RWPE2 (cell line): ENCODE measurements around the gene CD38.

Source experiments
- ATAC-seq: fragments of 200-7000 bp; cut with Tn5 transposase; 3 replicates; pipeline ENCODE4 v1.9.1; 2021; ENCODE audit warnings: low read depth
- DNase-seq: peaks from one replicate; pipeline ENCODE4 v3.0.0-alpha.2; 2020; ENCODE audit warnings: low spot score
- H3K27ac ChIP-seq: fragments of 450-650 bp; 2 replicates; pipeline ENCODE4 v1.5.1; 2017; ENCODE audit warnings: mild to moderate bottlenecking; ENCODE audit not compliant: poor library complexity, severe bottlenecking
- H3K27me3 ChIP-seq: fragments of 250-450 bp; sonication (Bioruptor Pico); 2 replicates; pipeline ENCODE4 v1.5.1; 2021; ENCODE audit warnings: mild to moderate bottlenecking, moderate library complexity; ENCODE audit not compliant: insufficient read depth, poor library complexity, severe bottlenecking
- H3K36me3 ChIP-seq: fragments of 250-450 bp; sonication (Bioruptor Pico); 2 replicates; pipeline ENCODE4 v1.5.1; 2020; ENCODE audit warnings: low read depth, mild to moderate bottlenecking, moderate library complexity
- H3K4me1 ChIP-seq: fragments of 250-450 bp; sonication (Bioruptor Pico); 2 replicates; pipeline ENCODE4 v1.5.1; 2021; ENCODE audit warnings: mild to moderate bottlenecking, moderate library complexity; ENCODE audit not compliant: insufficient read depth, poor library complexity, severe bottlenecking
- H3K4me3 ChIP-seq: fragments of 250-450 bp; sonication (Bioruptor Pico); 2 replicates; pipeline ENCODE4 v1.5.1; 2021; ENCODE audit warnings: mild to moderate bottlenecking, moderate library complexity; ENCODE audit not compliant: severe bottlenecking
- H3K9me3 ChIP-seq: fragments of 250-450 bp; sonication (Bioruptor Pico); 2 replicates; pipeline ENCODE4 v1.5.1; 2021; ENCODE audit warnings: mild to moderate bottlenecking, moderate library complexity; ENCODE audit not compliant: severe bottlenecking
- TF ChIP-seq, protein P1 (sequence below): fragments of 450-650 bp; IDR thresholded peaks from one replicate; pipeline ENCODE4 v1.5.1; 2017; ENCODE audit warnings: mild to moderate bottlenecking, moderate library complexity; ENCODE audit not compliant: poor library complexity, severe bottlenecking

Gene CD38

GRCh38 chr4:15737255-15737654 lies 40.9 kb upstream of the CD38 start:
- Histone ChIP-seq H3K27ac (no peak overlapping the region), H3K36me3 (no peaks in the 10 kb centered on the region), H3K9me3 (no peaks in the 10 kb centered on the region), H3K4me3 (no peak overlapping the region), H3K4me1 (no peaks in the 10 kb centered on the region), H3K27me3 (no peaks in the 10 kb centered on the region)
- no peak for ATAC-seq
- DNase-seq = no peak
- TF ChIP-seq, protein P1, sequence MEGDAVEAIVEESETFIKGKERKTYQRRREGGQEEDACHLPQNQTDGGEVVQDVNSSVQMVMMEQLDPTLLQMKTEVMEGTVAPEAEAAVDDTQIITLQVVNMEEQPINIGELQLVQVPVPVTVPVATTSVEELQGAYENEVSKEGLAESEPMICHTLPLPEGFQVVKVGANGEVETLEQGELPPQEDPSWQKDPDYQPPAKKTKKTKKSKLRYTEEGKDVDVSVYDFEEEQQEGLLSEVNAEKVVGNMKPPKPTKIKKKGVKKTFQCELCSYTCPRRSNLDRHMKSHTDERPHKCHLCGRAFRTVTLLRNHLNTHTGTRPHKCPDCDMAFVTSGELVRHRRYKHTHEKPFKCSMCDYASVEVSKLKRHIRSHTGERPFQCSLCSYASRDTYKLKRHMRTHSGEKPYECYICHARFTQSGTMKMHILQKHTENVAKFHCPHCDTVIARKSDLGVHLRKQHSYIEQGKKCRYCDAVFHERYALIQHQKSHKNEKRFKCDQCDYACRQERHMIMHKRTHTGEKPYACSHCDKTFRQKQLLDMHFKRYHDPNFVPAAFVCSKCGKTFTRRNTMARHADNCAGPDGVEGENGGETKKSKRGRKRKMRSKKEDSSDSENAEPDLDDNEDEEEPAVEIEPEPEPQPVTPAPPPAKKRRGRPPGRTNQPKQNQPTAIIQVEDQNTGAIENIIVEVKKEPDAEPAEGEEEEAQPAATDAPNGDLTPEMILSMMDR = no peak

- Histone ChIP-seq H3K27me3 (no peaks in the 10 kb centered on the region), H3K9me3 (peaks cover 2% of the 10 kb centered on the region), H3K27ac (no peak overlapping the region), H3K4me3 (no peak overlapping the region), H3K4me1 (no peaks in the 10 kb centered on the region), H3K36me3 (no peaks in the 10 kb centered on the region)
- DNase-seq (no peak), ATAC-seq (no peak)
- TF ChIP-seq, protein P1 = no peak
Observed at GRCh38 chr4:15738877-15739276, 39.3 kb upstream of the CD38 start.

DNA sequence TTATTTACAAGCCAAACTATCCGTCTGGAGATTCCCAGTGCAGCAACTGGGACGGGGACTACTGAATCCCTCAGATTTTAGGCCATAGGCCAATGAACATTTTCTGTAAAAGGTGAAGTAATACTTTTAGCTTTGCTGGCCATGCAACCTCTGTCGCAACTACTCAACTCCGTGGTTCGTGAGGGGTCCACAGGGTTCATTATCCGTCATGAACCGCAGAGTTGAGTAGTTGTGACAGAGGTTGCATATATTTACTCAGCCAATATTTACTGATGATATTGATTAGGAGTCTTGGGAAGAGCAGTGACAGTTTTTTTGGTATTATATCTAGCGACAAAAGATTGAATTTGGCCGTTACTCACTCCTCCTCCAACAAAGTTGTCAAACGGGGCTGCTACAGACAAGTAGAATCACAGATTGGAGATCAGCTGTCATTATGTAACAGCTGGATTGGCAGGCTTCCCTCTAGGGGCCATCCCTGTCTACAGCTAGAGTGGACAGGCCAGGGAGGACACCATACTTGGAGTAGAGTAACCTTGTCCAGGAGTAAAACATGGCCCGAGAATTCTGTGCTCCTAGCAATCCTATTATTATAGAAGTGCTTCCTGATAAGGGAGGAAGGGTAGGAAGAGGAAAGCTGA lies 37.2 kb upstream of the CD38 start:
- ATAC-seq (no peak), DNase-seq (no peak)
- no peaks in the 10 kb centered on the region for H3K4me1 ChIP-seq
- no peak overlapping the region for H3K27ac ChIP-seq
- no peaks in the 10 kb centered on the region for H3K36me3 ChIP-seq
- H3K27me3 ChIP-seq = no peaks in the 10 kb centered on the region
- H3K9me3 ChIP-seq = peaks cover 2% of the 10 kb centered on the region
- no peak overlapping the region for H3K4me3 ChIP-seq
- TF ChIP-seq, protein P1 = no peak

- TF ChIP-seq, protein P1 = no peak
Observed at GRCh38 chr4:15742083-15742582, 36.0 kb upstream of the CD38 start.

DNA sequence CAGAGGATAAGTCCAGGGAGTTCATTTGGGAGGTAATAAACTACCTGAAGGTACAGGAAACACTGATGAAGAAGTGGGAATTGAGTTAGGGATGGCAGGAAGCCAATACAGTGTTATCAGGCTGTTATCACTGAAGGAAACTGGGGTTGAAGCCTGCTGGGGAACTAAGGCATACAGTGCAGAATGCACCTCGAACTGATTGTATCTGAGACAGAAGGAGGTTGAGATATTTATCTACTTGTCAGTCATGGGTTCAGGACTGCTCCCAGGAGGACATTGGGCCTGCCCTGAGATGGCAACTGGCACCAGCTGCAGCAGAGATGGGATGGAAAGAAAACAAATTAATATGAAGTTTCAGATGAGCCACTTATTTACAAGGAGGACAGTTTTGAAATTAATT lies 35.5 kb upstream of the CD38 start:
- Histone ChIP-seq H3K27me3 (no peaks in the 10 kb centered on the region), H3K9me3 (peaks cover 2% of the 10 kb centered on the region), H3K36me3 (no peaks in the 10 kb centered on the region), H3K27ac (no peak overlapping the region), H3K4me3 (no peak overlapping the region), H3K4me1 (no peaks in the 10 kb centered on the region)
- no peak for ATAC-seq
- DNase-seq = no peak
- TF ChIP-seq, protein P1 = no peak

More at GRCh38 chr4:15742083-15742582, 36.0 kb upstream of the CD38 start:
- ATAC-seq (no peak), DNase-seq (no peak)
- no peak overlapping the region for H3K27ac ChIP-seq
- no peaks in the 10 kb centered on the region for H3K27me3 ChIP-seq
- H3K4me3 ChIP-seq = no peak overlapping the region
- H3K4me1 ChIP-seq = no peaks in the 10 kb centered on the region
- peaks cover 2% of the 10 kb centered on the region for H3K9me3 ChIP-seq
- no peaks in the 10 kb centered on the region for H3K36me3 ChIP-seq
